GM12875 (cell line): Measurements from ENCODE around the gene PDIA4.

Experiments
- H3K4me3 ChIP-seq: one replicate; pipeline ENCODE4 v1.5.1; 2011; ENCODE audit warnings: low read depth, low read length, control low read depth
- CTCF ChIP-seq: IDR thresholded peaks from 2 replicates; pipeline ENCODE4 v1.5.1; 2011; ENCODE audit warnings: low read depth, mild to moderate bottlenecking, control low read depth, inconsistent platforms, low read length, moderate library complexity, borderline replicate concordance; ENCODE audit not compliant: insufficient read depth

Gene PDIA4

DNA sequence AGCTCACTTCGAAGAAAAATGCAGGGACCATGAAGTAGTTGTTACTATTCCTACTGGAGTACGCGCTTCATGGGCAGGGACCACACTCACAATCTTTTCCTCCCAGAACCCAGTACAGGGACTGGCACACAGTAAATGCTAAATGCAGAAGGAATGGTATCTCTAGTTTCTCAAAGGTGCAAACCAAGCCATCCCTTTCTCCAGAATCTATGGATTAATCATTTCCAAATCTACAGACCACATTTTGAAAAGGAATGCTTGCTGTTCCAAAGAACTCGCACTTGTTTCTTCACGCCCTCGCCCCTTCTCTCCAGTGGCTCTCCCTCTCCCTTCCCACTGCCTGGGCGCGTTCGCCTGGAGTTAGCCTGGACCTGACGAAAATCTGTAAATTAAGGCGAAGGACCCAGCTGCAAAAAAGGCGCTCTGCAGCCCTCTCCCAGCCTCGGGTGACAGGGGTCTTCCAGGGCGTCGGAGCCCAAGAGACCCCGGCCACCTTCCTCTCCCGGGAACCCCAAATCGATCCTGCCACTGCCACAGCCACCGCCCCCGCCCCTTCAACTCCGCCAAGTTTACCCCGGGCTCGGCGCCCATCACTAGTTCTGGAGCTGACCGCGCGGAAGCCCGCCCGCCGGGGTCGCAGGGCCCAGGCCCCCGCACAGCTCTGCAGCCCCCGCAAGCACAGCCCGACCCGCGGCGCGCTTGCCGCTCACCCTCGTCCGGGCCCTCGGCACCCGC lies 527 bp downstream of the PDIA4 start:
- H3K4me3 ChIP-seq: peak overlapping the region; percentile 82
- no peak for TF ChIP-seq CTCF

DNA sequence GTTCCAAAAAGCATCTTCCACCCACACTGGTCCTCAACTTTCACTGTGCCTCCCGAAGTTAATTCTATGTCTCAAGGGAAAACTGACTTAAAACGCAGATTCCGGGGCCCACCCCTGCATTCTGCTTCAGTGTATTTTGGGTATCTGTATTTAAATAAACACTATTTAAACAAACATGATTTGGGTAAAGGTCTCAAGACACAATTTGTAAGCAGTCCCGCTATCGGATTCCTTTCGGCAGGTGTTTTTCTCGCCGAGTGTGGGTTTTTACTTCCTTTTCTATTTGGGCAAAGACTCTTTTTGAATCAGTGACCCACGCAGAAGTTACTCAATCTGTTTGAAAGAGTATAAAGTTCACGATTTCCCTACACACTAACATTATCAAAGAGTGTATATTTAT lies 1.2 kb downstream of the PDIA4 start:
- no peak for TF ChIP-seq CTCF
- H3K4me3 ChIP-seq: peak overlapping the region; percentile 82

DNA sequence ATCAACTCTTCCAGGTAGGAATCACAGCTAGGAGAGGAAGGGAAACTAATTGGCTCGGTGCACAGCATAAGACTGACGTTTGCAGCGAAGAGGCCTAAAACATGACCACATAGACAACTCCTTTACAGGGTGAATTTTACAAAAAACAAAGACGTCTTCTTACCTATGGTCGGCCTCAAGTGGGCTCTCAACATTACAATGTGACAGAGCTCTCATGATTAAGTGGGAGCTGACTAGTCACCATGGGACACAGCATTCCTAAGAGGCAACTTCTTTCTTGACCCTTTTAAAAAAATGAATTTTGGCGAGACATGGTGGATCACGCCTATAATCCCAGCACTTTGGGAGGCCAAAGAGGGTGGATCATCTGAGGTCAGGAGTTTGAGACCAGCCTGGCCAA lies 4.6 kb downstream of the PDIA4 start:
- TF ChIP-seq CTCF: no peak
- no peak overlapping the region for H3K4me3 ChIP-seq

- no peak overlapping the region for H3K4me3 ChIP-seq
- TF ChIP-seq CTCF: no peak
Measured at GRCh38 chr7:149022756-149023360, 5.4 kb downstream of the PDIA4 start.

- no peak for TF ChIP-seq CTCF
- H3K4me3 ChIP-seq: no peak overlapping the region
Measured at GRCh38 chr7:149021725-149022062, 6.6 kb downstream of the PDIA4 start.

- H3K4me3 ChIP-seq: no peak overlapping the region
- no peak for TF ChIP-seq CTCF
Measured at GRCh38 chr7:149020483-149020882, 7.8 kb downstream of the PDIA4 start.

DNA sequence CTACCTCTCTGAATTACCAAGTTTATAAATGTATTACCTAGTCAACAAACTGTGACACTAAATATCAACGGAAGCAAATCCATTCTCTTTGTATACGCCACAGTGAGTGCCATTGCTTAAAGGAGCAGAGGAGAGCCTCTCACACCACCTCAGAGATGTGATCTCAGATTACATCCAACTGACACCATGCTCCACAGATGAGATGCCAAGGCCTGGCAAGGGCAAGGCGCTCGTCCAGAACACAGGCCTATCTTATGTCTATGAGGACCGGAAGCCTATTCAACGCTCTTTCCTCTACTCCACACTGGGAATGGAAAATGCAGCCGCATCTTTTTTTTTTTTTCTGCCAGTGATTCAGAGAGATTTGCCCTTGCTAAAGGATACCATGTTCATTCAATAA lies 11.4 kb downstream of the PDIA4 start:
- TF ChIP-seq CTCF: no peak
- no peak overlapping the region for H3K4me3 ChIP-seq
